Body of pancreas (tissue), 4 donors: ENCODE measurements around the gene SBF2. TPM values are rescaled to one million over a fixed set of nuclear protein-coding genes. Genes with fewer than 3 reads are reported as not detected.
"Not testable (repeated sequence)": the region's sequence is repeated elsewhere in the genome, so short reads cannot be mapped to it uniquely, and the experiment has no call there.

Source experiments
- ATAC-seq: fragments of 150-250 bp; one replicate; pipeline ENCODE4 v1.9.1; 2016
- DNase-seq, 4 donors: peaks; one replicate each; pipeline ENCODE4 v3.0.0-alpha.2; 2019
- H3K27ac ChIP-seq, 4 donors: fragments of 200-600 bp; sonication (generic); 1 replicate in 3 of 4; 2 replicates in 1 of 4; pipeline versions ENCODE4 v1.5.1 to v1.6.1; 2016 to 2019; ENCODE audit warnings: mild to moderate bottlenecking in 1 of 4, mixed read lengths in 1 of 4, moderate library complexity in 1 of 4
- H3K27me3 ChIP-seq, 2 donors: fragments of 200-600 bp; sonication (generic); one replicate each; pipeline ENCODE4 v1.6.0; 2016; ENCODE audit warnings: mild to moderate bottlenecking in 1 of 2
- H3K36me3 ChIP-seq, 2 donors: fragments of 200-600 bp; sonication (generic); replicated peaks in 1 of 2; 2 replicates each; pipeline ENCODE4 v1.5.1; 2016; ENCODE audit warnings: low read depth in 2 of 2; ENCODE audit not compliant: insufficient read depth in 1 of 2
- H3K4me1 ChIP-seq: fragments of 200-600 bp; sonication (generic); one replicate; pipeline ENCODE4 v1.6.0; 2016
- H3K4me3 ChIP-seq, 2 donors: fragments of 200-600 bp; sonication (generic); 1 replicate in 1 of 2; 2 replicates in 1 of 2; pipeline ENCODE4 v1.5.1; 2016 to 2019
- H3K9me3 ChIP-seq, 3 donors: fragments of 200-600 bp; sonication (generic); 1 replicate in 2 of 3; 2 replicates in 1 of 3; pipeline ENCODE4 v1.5.1; 2016
- CTCF ChIP-seq, 7 experiments: fragments of 450-650 bp in 4 of 7; fragments of 200-600 bp in 3 of 7; sonication (generic) in 3 of 7; IDR thresholded peaks; one replicate each; pipeline ENCODE4 v1.5.1; 2016 to 2019; ENCODE audit warnings: antibody characterized with exemption in 7 of 7
- POLR2A ChIP-seq, 3 donors: fragments of 450-650 bp; IDR thresholded peaks; one replicate each; pipeline ENCODE4 v1.6.1; 2016; ENCODE audit warnings: antibody characterized with exemption in 3 of 3, mild to moderate bottlenecking in 2 of 3
- WGBS, 2 donors: methylation state at CpG; one replicate each; pipeline ENCODE4 v1.1.5; 2017; 5-methylcytosine and 5-hydroxymethylcytosine counted together
- intact Hi-C: fragments of 100-400 bp; cut with DNase I; formaldehyde crosslinking; loops from one replicate; pipeline ENCODE4 v1.15.1; 2023
- total RNA-seq, 2 donors: library from RNA; depleted of rRNA; stranded (reverse); fragments of >200 nt; gene quantifications; one replicate each; pipeline ENCODE4 v1.1.0, GENCODE V29; 2016

SBF2 gene
- total RNA-seq, 2 donors from 2014 or later = 23.6 to 38.9 TPM

DNA sequence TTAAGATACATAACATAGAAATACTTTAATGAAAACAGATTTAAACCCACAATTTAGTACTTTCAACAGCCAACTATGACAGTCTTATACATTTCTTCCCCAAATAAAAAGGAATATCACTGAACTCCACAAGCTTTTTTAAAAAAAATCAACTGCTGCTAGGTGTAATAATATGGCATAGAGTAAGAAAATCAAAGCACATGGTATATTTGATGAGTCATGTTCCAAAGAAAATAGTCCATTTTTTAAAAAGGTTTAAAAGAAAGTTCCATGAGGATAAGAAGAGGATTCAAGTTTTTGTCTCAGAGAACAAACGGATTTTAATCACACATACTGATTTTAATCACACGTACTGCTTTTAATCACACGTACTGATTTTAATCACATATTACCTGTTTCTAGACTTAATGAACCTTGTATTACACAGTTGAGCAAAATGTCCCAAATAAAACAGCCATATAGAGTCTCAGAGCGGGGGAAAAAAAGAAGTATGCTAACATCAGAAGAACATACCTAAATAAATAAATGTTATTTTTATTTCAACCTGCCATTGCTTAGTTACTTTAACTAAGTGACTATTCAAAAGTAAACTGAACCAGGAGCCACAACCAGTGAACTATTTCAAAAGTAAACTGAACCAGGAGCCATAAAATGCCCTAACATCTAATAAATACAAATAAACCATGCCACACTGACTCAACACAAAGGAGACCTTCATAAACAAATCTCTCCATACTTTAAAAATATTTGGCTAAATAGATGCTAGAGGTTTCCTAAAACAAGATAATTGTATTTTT lies 198.4 kb downstream of the SBF2 start:
- intact Hi-C loops = no loop called here
- no peak for ATAC-seq
- TF ChIP-seq POLR2A (IDR thresholded peaks at IDR 0.05) (no peak), CTCF (IDR thresholded peaks at IDR 0.05) (no peak)
- Histone ChIP-seq H3K9me3 (no peaks in the 10 kb centered on the region), H3K27me3 (no peaks in the 10 kb centered on the region), H3K4me1 (no peaks in the 10 kb centered on the region), H3K36me3 (no peaks in the 10 kb centered on the region), H3K27ac (no peak overlapping the region), H3K4me3 (no peak overlapping the region)
- no peak for DNase-seq
- 90% methylated on average over 4 of the region's 4 CpGs for WGBS, 2 donors

- no peak for TF ChIP-seq CTCF (IDR thresholded peaks at IDR 0.05)
- TF ChIP-seq POLR2A (IDR thresholded peaks at IDR 0.05) = no peak
These were observed 201.6 kb downstream of the SBF2 start for GRCh38 chr11:10092426-10092825.

GRCh38 chr11:10091314-10092045 lies 202.5 kb downstream of the SBF2 start:
- intact Hi-C loops = no loop called here
- H3K4me3 ChIP-seq = no peak overlapping the region

More at GRCh38 chr11:10092426-10092825, 201.6 kb downstream of the SBF2 start:
- DNase-seq (no peak), ATAC-seq (no peak)
- no peaks in the 10 kb centered on the region for H3K27me3 ChIP-seq
- 85 to 88% methylated on average over 5 of the region's 5 CpGs for WGBS, 2 donors
- no peak overlapping the region for H3K4me3 ChIP-seq
- no peak overlapping the region for H3K27ac ChIP-seq
- H3K36me3 ChIP-seq = no peaks in the 10 kb centered on the region
- no peaks in the 10 kb centered on the region for H3K9me3 ChIP-seq
- intact Hi-C loops = no loop called here
- peaks cover 3% of the 10 kb centered on the region for H3K4me1 ChIP-seq

DNA sequence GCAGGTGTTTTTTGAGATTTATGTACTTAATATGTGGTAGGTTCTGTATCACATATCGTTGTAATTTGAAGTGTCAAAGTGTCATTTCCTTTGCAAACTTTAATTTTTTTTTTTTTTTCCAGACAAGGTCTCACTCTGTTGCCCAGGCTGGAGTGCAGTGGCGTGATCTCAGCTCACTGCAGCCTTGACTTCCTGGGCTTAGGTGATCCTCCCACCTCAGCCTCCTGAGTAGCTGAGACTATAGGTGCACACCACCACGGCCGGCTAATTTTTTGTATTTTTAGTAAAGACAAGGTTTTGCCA lies 206.1 kb downstream of the SBF2 start:
- DNase-seq, intact Hi-C loops, H3K27ac ChIP-seq, H3K4me3 ChIP-seq, ATAC-seq, H3K9me3 ChIP-seq, H3K36me3 ChIP-seq, H3K27me3 ChIP-seq, H3K4me1 ChIP-seq: not testable (repeated sequence)
- WGBS, 2 donors = 63 to 68% methylated on average over 4 of the region's 4 CpGs

More at GRCh38 chr11:10091314-10092045, 202.5 kb downstream of the SBF2 start:
- Histone ChIP-seq H3K27me3 (no peaks in the 10 kb centered on the region), H3K36me3 (no peaks in the 10 kb centered on the region), H3K27ac (no peak overlapping the region), H3K9me3 (no peaks in the 10 kb centered on the region), H3K4me1 (peaks cover 8% of the 10 kb centered on the region)
- TF ChIP-seq CTCF (IDR thresholded peaks at IDR 0.05) = no peak
- TF ChIP-seq POLR2A (IDR thresholded peaks at IDR 0.05) = no peak
- DNase-seq = no peak
- WGBS, 2 donors = 64 to 78% methylated on average over 3 of the region's 3 CpGs
- no peak for ATAC-seq

GRCh38 chr11:10087186-10087922 lies 206.7 kb downstream of the SBF2 start:
- no peak overlapping the region for H3K27ac ChIP-seq
- no peak for DNase-seq
- H3K27me3 ChIP-seq = no peaks in the 10 kb centered on the region
- intact Hi-C loops = no loop called here
- ATAC-seq = no peak
- no peaks in the 10 kb centered on the region for H3K36me3 ChIP-seq
- WGBS, 2 donors = 3 to 29% methylated on average over 1 of the region's 1 CpG
- H3K9me3 ChIP-seq = no peaks in the 10 kb centered on the region
- no peak for TF ChIP-seq CTCF (IDR thresholded peaks at IDR 0.05)
- H3K4me1 ChIP-seq = peaks cover 8% of the 10 kb centered on the region
- no peak overlapping the region for H3K4me3 ChIP-seq
